Measurements from ENCODE around the gene TMEM205.

The TMEM205 gene

GRCh38 chr19:11378319-11379189 is 32.5 kb upstream of the TMEM205 start:
- peak; percentile 73 for DNase-seq
- Histone ChIP-seq H3K4me3 (ENCODE audit: low read depth, low read length) (no peak overlapping the region), H3K27ac (peak overlapping the region; percentile 13), H3K27me3 (replicated peaks) (no peaks in the 10 kb centered on the region), H3K36me3 (replicated peaks) (no peaks in the 10 kb centered on the region)
- in situ Hi-C loops (cut with HindIII; ENCODE audit: low pct_ligation_motif_present, low sequenced_read_pairs), result no loop called here
- peak; percentile 64 for TF ChIP-seq CTCF (IDR thresholded peaks at IDR 0.05; ENCODE audit: low read depth, low read length, missing control alignments)

GRCh38 chr19:11377756-11378155 is 31.7 kb upstream of the TMEM205 start:
- in situ Hi-C loops (cut with HindIII; ENCODE audit: low pct_ligation_motif_present, low sequenced_read_pairs), result no loop called here
- Histone ChIP-seq H3K27ac (peak overlapping the region; percentile 13), H3K4me3 (ENCODE audit: low read depth, low read length) (no peak overlapping the region), H3K36me3 (replicated peaks) (no peaks in the 10 kb centered on the region), H3K27me3 (replicated peaks) (no peaks in the 10 kb centered on the region)
- no peak for TF ChIP-seq CTCF (IDR thresholded peaks at IDR 0.05; ENCODE audit: low read depth, low read length, missing control alignments)
- no peak for DNase-seq

- TF ChIP-seq CTCF (IDR thresholded peaks at IDR 0.05; ENCODE audit: low read depth, low read length, missing control alignments), result no peak
- no peaks in the 10 kb centered on the region for H3K27me3 ChIP-seq (replicated peaks)
- H3K36me3 ChIP-seq (replicated peaks), result no peaks in the 10 kb centered on the region
- in situ Hi-C loops (cut with HindIII; ENCODE audit: low pct_ligation_motif_present, low sequenced_read_pairs), result no loop called here
- DNase-seq, result peak; percentile 82
- H3K4me3 ChIP-seq (ENCODE audit: low read depth, low read length), result no peak overlapping the region
- peak overlapping the region; percentile 4 for H3K27ac ChIP-seq
These were observed 31.2 kb upstream of the TMEM205 start for GRCh38 chr19:11377237-11377636.

- TF ChIP-seq CTCF (IDR thresholded peaks at IDR 0.05; ENCODE audit: low read depth, low read length, missing control alignments), result no peak
- Histone ChIP-seq H3K4me3 (ENCODE audit: low read depth, low read length) (peak overlapping the region; percentile 31), H3K36me3 (replicated peaks) (no peaks in the 10 kb centered on the region), H3K27ac (peak overlapping the region; percentile 0), H3K27me3 (replicated peaks) (no peaks in the 10 kb centered on the region)
- in situ Hi-C loops (cut with HindIII; ENCODE audit: low pct_ligation_motif_present, low sequenced_read_pairs), result no loop called here
- no peak for DNase-seq
These were observed 29.3 kb upstream of the TMEM205 start for GRCh38 chr19:11375143-11375948.

- TF ChIP-seq CTCF (IDR thresholded peaks at IDR 0.05; ENCODE audit: low read depth, low read length, missing control alignments), result no peak
- Histone ChIP-seq H3K36me3 (replicated peaks) (no peaks in the 10 kb centered on the region), H3K4me3 (ENCODE audit: low read depth, low read length) (peak within 1 kb of the TSS; percentile 77), H3K27ac (peak within 1 kb of the TSS; percentile 78), H3K27me3 (replicated peaks) (no peaks in the 10 kb centered on the region)
- in situ Hi-C loops (cut with HindIII; ENCODE audit: low pct_ligation_motif_present, low sequenced_read_pairs), result no loop called here
- DNase-seq, result peak; percentile 99
These were observed 28.5 kb upstream of the TMEM205 start, which contains the start of gene SWSAP1 for GRCh38 chr19:11374433-11375142. SWSAP1 (plus strand) TSS chr19:11374666; CDS start chr19:11374681, 15 bp downstream.

Data from brain microvascular endothelial cell (primary cell).